Activated CD4-positive, alpha-beta memory T cell treated with anti-CD3 and anti-CD28 coated beads for 36 hours (primary cell): ENCODE measurements around the gene ALLC. TPM values are rescaled to one million over a fixed set of nuclear protein-coding genes. Genes with fewer than 3 reads are reported as not detected.
A peak's percentile ranks its signal among the peaks of the same experiment; 100 is the strongest.

Experiments
- CTCF ChIA-PET: fragments of 350-600 bp; sonication (Branson Sonifier 250); formaldehyde crosslinking; loops from one replicate; lab custom pipeline; 2021; ENCODE audit warnings: antibody characterized with exemption, inconsistent platforms; lab: Charles Lee
- POLR2A ChIA-PET: fragments of 350-600 bp; sonication (Branson Sonifier 250); formaldehyde crosslinking; loops from one replicate; lab custom pipeline; 2021; ENCODE audit warnings: antibody characterized with exemption; lab: Charles Lee
- DNase-seq: peaks from one replicate; pipeline ENCODE4 v3.0.0-alpha.2; 2020
- H3K27ac Mint-ChIP-seq: one replicate; pipeline ENCODE4 v1.8.0; 2021; ENCODE audit warnings: mixed read lengths
- H3K27me3 Mint-ChIP-seq: one replicate; pipeline ENCODE4 v1.8.0; 2021; ENCODE audit warnings: mixed read lengths
- H3K36me3 Mint-ChIP-seq: one replicate; pipeline ENCODE4 v1.8.0; 2021; ENCODE audit warnings: mixed read lengths
- H3K4me1 Mint-ChIP-seq: one replicate; pipeline ENCODE4 v1.8.0; 2021; ENCODE audit warnings: low read depth, mixed read lengths
- H3K4me3 Mint-ChIP-seq: one replicate; pipeline ENCODE4 v1.8.0; 2021; ENCODE audit warnings: mild to moderate bottlenecking, mixed read lengths
- H3K9me3 Mint-ChIP-seq: one replicate; pipeline ENCODE4 v1.8.0; 2021; ENCODE audit warnings: mixed read lengths
- intact Hi-C: fragments of 100-400 bp; cut with micrococcal nuclease; formaldehyde crosslinking; loops from one replicate; pipeline ENCODE4 v1.15.1; 2023
- total RNA-seq, 2 experiments: library from RNA; stranded (reverse); gene quantifications; one replicate each; pipeline ENCODE4 v1.2.3, GENCODE V29; 2021

ALLC gene
- total RNA-seq, 2 experiments from 2014 or later: not detected

DNA sequence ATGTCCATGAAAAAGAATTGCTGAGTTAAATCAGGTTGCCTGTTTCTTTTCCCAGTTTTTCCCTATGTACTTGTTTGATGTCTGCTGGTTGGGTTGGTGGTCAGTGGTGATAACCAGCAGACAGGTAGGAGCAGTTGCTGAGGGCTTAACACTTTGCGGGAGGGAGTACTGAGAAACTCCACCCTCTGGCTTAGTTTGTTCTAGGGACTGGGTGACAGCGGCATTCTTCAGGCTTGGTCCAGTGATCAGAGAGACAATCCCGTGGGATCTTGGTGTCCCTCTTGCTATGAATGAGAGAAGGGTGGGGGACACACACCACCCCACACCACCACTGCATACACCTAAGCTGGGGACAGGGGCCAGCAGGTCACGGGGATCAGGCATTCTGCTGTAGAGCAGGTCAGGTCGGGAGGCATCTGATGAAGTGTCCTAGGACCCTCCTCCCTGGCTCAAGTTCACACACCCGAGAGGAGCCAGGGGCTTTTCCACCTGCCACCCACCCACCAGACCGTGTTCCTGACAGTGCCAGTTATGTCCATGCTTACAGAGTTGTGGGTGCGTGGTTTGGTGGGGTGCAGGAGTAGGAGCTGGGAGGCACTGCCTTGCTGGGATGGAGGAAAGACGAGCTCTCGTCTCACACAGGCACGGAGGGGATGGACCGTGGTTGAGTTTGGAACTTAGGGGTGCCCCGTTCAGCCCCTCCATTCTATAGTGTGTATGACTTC, 21.3 kb upstream of the ALLC start:
- peaks cover 4% of the 10 kb centered on the region for H3K27me3 Mint-ChIP-seq
- DNase-seq: no peak
- ChIA-PET POLR2A (no interaction called here), CTCF (no interaction called here)
- H3K9me3 Mint-ChIP-seq: no peaks in the 10 kb centered on the region
- H3K36me3 Mint-ChIP-seq: no peaks in the 10 kb centered on the region
- no peak overlapping the region for H3K4me3 Mint-ChIP-seq
- no peaks in the 10 kb centered on the region for H3K4me1 Mint-ChIP-seq
- no peak overlapping the region for H3K27ac Mint-ChIP-seq
- intact Hi-C loops: no loop called here

DNA sequence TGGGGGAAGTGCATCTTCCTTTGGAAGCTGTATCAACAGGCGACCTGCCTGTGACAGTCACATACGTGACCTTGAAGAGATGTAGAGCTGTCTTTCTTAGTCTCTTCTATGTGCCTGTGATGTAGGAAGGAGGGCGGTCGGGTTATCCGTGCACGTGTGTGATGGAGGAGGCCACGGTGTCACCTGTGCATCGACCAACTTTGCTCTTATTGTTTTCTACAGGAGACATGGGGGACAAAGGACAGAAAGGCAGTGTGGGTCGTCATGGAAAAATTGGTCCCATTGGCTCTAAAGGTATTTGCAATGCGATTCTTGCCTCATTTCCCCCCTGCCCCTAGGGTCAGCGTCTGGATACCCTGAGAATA, 20.7 kb upstream of the ALLC start:
- Mint-ChIP-seq H3K9me3 (no peaks in the 10 kb centered on the region), H3K4me3 (no peak overlapping the region), H3K27me3 (peaks cover 4% of the 10 kb centered on the region), H3K27ac (no peak overlapping the region), H3K36me3 (no peaks in the 10 kb centered on the region), H3K4me1 (no peaks in the 10 kb centered on the region)
- ChIA-PET CTCF (no interaction called here), POLR2A (no interaction called here)
- intact Hi-C loops: no loop called here
- DNase-seq: no peak

DNA sequence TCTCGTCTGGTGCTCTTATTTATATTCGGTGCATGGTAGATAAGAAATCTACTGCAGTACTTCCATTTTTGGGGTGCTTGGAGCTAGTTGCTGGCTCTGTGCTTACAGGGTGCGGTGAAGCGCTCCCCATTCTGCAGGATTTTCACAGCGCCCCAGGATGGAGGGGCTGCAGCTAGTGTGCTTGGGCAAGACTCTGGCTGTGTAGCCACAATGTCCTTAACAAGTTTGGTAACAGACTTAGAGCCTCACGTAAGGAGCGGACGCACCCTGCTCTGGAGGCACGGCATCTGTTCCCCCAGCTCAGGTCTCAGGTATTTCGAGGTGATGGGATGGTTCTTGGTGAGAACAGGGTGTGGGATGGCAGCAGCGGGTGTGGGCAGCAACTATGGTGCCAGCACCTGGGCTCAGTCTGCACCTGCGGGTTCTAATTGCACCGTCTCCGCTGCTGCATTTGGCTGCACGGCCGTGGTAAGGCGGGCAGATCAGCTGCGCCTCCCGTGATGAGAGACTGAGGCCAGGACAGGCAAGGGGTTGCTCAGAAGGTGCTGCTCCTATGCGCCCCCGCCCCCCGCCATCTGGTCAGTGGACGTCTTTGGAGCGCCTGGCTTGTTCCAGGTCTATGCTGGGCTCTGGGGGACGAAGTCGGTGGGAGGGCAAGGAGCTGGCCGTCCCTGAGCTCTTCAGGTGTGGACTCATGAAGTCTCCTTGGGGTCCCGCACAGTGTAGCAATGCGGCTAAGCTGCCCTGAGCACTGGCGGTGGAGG, 20.1 kb upstream of the ALLC start:
- Mint-ChIP-seq H3K27me3 (peaks cover 4% of the 10 kb centered on the region), H3K27ac (no peak overlapping the region), H3K36me3 (no peaks in the 10 kb centered on the region), H3K9me3 (no peaks in the 10 kb centered on the region), H3K4me3 (no peak overlapping the region), H3K4me1 (no peaks in the 10 kb centered on the region)
- ChIA-PET POLR2A (no interaction called here), CTCF (no interaction called here)
- no peak for DNase-seq
- intact Hi-C loops: no loop called here

DNA sequence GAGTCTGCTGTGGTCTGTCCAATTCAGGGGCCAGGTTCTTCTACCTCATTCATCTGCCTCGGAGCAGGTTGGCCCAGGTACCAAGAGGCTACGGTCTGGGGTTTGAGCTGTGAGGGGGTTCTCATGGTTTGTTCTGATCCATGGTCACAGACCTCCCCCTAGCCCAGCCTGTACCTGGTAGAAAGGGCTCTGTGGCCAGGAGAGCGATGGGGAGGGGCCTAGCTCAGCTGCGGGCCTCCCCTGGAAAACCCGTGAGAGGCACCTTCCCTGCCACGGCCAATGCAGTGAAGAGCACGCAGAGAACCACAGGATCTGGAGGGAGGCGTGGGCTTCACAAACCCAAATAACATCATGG, 19.6 kb upstream of the ALLC start:
- POLR2A ChIA-PET: no interaction called here
- Mint-ChIP-seq H3K4me3 (no peak overlapping the region), H3K27ac (no peak overlapping the region), H3K4me1 (no peaks in the 10 kb centered on the region), H3K27me3 (peaks cover 4% of the 10 kb centered on the region), H3K9me3 (no peaks in the 10 kb centered on the region), H3K36me3 (no peaks in the 10 kb centered on the region)
- CTCF ChIA-PET: no interaction called here
- no peak for DNase-seq
- intact Hi-C loops: no loop called here

DNA sequence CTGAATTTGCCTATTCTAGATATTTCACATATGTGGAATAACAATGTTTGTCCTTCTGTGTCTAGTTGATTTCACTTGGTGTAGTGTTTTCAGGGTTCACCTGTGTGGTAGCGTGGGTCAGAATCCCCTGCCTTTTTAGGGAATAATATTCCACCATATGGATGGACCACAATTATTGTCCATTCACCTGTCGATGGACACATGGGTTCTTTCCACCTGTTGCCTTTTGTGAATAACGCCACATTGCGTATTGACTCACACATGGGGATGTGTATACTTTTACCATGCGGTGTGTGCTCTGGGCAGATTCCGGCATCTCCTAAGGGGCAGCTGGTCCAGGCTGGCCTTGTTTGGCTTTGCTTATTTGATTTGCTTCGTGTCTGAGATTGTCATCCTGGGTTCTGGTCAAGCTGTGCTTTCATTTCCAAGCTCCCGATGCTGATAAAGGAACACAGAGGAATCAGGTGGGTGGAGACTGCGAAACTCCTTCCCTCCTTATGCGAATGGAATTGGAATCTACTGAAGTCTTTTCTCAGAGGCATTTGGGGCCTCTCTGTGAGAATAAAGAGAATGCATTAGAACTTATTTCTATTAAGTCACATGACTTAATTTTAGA, 18.9 kb upstream of the ALLC start:
- no peak for DNase-seq
- no peaks in the 10 kb centered on the region for H3K36me3 Mint-ChIP-seq
- no peaks in the 10 kb centered on the region for H3K4me1 Mint-ChIP-seq
- H3K4me3 Mint-ChIP-seq: no peak overlapping the region
- ChIA-PET CTCF (no interaction called here), POLR2A (no interaction called here)
- intact Hi-C loops: no loop called here
- H3K27me3 Mint-ChIP-seq: peaks cover 4% of the 10 kb centered on the region
- no peaks in the 10 kb centered on the region for H3K9me3 Mint-ChIP-seq
- no peak overlapping the region for H3K27ac Mint-ChIP-seq

- no peak overlapping the region for H3K27ac Mint-ChIP-seq
- no peak for DNase-seq
- no peak overlapping the region for H3K4me3 Mint-ChIP-seq
- H3K36me3 Mint-ChIP-seq: no peaks in the 10 kb centered on the region
- H3K9me3 Mint-ChIP-seq: no peaks in the 10 kb centered on the region
- intact Hi-C loops: no loop called here
- no peaks in the 10 kb centered on the region for H3K4me1 Mint-ChIP-seq
- CTCF ChIA-PET: no interaction called here
- POLR2A ChIA-PET: no interaction called here
- peaks cover 4% of the 10 kb centered on the region for H3K27me3 Mint-ChIP-seq
These were observed 18.3 kb upstream of the ALLC start for GRCh38 chr2:3639653-3640052.

GRCh38 chr2:3641181-3641580, 16.8 kb upstream of the ALLC start:
- Mint-ChIP-seq H3K4me1 (no peaks in the 10 kb centered on the region), H3K36me3 (no peaks in the 10 kb centered on the region), H3K27ac (no peak overlapping the region), H3K4me3 (no peak overlapping the region), H3K27me3 (peaks cover 4% of the 10 kb centered on the region), H3K9me3 (no peaks in the 10 kb centered on the region)
- no peak for DNase-seq
- CTCF ChIA-PET: no interaction called here
- intact Hi-C loops: no loop called here
- POLR2A ChIA-PET: no interaction called here

GRCh38 chr2:3641841-3642421, 16.1 kb upstream of the ALLC start:
- no peaks in the 10 kb centered on the region for H3K4me1 Mint-ChIP-seq
- intact Hi-C loops: no loop called here
- H3K36me3 Mint-ChIP-seq: no peaks in the 10 kb centered on the region
- DNase-seq: no peak
- CTCF ChIA-PET: no interaction called here
- peaks cover 3% of the 10 kb centered on the region for H3K27me3 Mint-ChIP-seq
- POLR2A ChIA-PET: no interaction called here
- H3K9me3 Mint-ChIP-seq: no peaks in the 10 kb centered on the region
- H3K27ac Mint-ChIP-seq: no peak overlapping the region
- H3K4me3 Mint-ChIP-seq: no peak overlapping the region

DNA sequence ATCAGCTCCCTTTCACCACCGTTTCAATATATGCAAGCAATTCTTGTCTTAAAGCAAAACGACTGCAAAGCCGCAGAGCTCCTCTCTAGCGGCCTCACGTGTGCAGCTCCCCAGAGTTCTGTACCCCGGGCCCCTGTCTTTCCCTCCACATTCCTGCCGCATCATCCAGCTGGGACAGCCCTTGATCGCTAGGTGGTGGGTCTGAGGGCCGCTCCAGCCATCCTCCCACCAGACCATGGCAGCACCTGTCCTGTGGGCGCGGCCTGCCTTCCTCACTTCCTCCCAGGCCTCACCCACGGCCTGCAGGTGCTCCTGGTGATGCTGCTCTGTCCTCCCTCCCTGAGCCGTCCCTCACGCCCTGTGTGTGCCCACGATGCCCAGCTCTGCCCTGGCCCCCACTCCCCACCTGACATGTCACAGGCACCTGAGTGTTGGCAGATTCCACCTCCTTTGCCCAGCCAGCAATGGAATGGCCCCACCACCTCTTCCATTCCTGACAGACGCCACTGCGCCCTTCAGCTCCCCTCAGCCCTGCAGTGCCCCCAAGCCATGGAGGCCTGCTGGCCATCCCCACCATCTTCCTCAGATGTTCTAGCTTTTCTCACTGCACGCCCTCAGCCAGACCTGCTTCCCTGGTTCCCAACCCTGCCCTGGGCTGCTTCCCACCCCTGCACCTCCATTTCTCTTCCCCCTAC, 15.3 kb upstream of the ALLC start:
- H3K4me3 Mint-ChIP-seq: no peak overlapping the region
- POLR2A ChIA-PET: no interaction called here
- no peak overlapping the region for H3K27ac Mint-ChIP-seq
- CTCF ChIA-PET: no interaction called here
- DNase-seq: peak; percentile 3
- H3K36me3 Mint-ChIP-seq: no peaks in the 10 kb centered on the region
- intact Hi-C loops: no loop called here
- no peaks in the 10 kb centered on the region for H3K27me3 Mint-ChIP-seq
- no peaks in the 10 kb centered on the region for H3K4me1 Mint-ChIP-seq
- H3K9me3 Mint-ChIP-seq: no peaks in the 10 kb centered on the region

DNA sequence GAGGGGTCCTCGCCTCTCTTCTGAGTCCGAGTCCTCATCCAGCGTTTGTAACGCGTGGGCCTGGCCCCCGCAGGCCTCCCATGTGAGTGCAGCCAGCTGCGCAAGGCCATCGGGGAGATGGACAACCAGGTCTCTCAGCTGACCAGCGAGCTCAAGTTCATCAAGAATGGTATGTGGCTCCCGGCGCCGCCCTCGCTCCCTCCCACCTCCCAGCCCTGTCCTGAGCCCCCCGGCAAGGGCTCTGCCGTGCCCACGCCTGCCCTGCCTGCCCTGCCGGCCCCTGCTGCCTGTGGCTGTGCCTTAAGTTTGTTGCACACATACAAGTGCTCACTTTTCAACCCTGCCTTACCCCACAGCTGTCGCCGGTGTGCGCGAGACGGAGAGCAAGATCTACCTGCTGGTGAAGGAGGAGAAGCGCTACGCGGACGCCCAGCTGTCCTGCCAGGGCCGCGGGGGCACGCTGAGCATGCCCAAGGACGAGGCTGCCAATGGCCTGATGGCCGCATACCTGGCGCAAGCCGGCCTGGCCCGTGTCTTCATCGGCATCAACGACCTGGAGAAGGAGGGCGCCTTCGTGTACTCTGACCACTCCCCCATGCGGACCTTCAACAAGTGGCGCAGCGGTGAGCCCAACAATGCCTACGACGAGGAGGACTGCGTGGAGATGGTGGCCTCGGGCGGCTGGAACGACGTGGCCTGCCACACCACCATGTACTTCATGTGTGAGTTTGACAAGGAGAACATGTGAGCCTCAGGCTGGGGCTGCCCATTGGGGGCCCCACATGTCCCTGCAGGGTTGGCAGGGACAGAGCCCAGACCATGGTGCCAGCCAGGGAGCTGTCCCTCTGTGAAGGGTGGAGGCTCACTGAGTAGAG, 14.4 kb upstream of the ALLC start:
- DNase-seq: peak; percentile 5
- Mint-ChIP-seq H3K27ac (no peak overlapping the region), H3K27me3 (no peaks in the 10 kb centered on the region), H3K4me3 (no peak overlapping the region), H3K4me1 (no peaks in the 10 kb centered on the region), H3K9me3 (no peaks in the 10 kb centered on the region), H3K36me3 (no peaks in the 10 kb centered on the region)
- POLR2A ChIA-PET: no interaction called here
- CTCF ChIA-PET: interaction anchor here (0.9 to 1.1 kb wide), 2 partner anchors 10 to 219 kb away, joined by 3 to 4 read pairs; no protein-coding TSS in a partner anchor
- intact Hi-C loops: no loop called here

DNA sequence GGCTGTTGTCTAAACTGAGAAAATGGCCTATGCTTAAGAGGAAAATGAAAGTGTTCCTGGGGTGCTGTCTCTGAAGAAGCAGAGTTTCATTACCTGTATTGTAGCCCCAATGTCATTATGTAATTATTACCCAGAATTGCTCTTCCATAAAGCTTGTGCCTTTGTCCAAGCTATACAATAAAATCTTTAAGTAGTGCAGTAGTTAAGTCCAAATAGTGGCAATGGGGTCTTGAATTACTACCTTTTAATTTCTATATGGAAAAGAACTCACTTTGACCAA, 13.8 kb upstream of the ALLC start:
- no peaks in the 10 kb centered on the region for H3K36me3 Mint-ChIP-seq
- no peaks in the 10 kb centered on the region for H3K9me3 Mint-ChIP-seq
- no peak for DNase-seq
- H3K4me1 Mint-ChIP-seq: no peaks in the 10 kb centered on the region
- peaks cover 1% of the 10 kb centered on the region for H3K27me3 Mint-ChIP-seq
- no peak overlapping the region for H3K4me3 Mint-ChIP-seq
- CTCF ChIA-PET: interaction anchor here (0.9 to 1.1 kb wide), 2 partner anchors 9 to 220 kb away, joined by 3 to 4 read pairs; no protein-coding TSS in a partner anchor
- no peak overlapping the region for H3K27ac Mint-ChIP-seq
- intact Hi-C loops: no loop called here
- POLR2A ChIA-PET: no interaction called here
